Left lung (tissue), 10 donors: ENCODE data around the gene PRODH2. TPM values are rescaled to one million over a fixed set of nuclear protein-coding genes. Genes with fewer than 3 reads are reported as not detected.
"Not testable (repeated sequence)": the region's sequence is repeated elsewhere in the genome, so short reads cannot be mapped to it uniquely, and the experiment has no call there.

Experiments used
- ATAC-seq: fragments of 200-7000 bp; cut with Tn5 transposase; one replicate; pipeline ENCODE4 v1.9.1; 2020; ENCODE audit warnings: moderate library complexity
- DNase-seq, 4 donors: peaks; one replicate each; pipeline ENCODE4 v3.0.0-alpha.2; 2013 to 2020
- H3K27ac ChIP-seq, 2 donors: fragments of 200-600 bp; sonication (generic) in 1 of 2; one replicate each; pipeline versions ENCODE4 v1.5.0 to v1.8.0; 2020 to 2021
- H3K27me3 ChIP-seq, 2 donors: fragments of 200-600 bp; sonication (generic) in 1 of 2; one replicate each; pipeline versions ENCODE4 v1.5.0 to v1.8.0; 2020 to 2021
- H3K36me3 ChIP-seq, 2 donors: fragments of 200-600 bp; sonication (generic) in 1 of 2; one replicate each; pipeline versions ENCODE4 v1.5.0 to v1.8.0; 2020 to 2021
- H3K4me1 ChIP-seq, 2 donors: fragments of 200-600 bp; one replicate each; pipeline ENCODE4 v1.8.0; 2021
- H3K4me3 ChIP-seq, 2 donors: fragments of 200-600 bp; sonication (generic) in 1 of 2; one replicate each; pipeline versions ENCODE4 v1.5.0 to v1.8.0; 2020 to 2021; ENCODE audit warnings: mild to moderate bottlenecking in 1 of 2
- H3K9me3 ChIP-seq, 2 donors: fragments of 200-600 bp; sonication (generic) in 1 of 2; one replicate each; pipeline versions ENCODE4 v1.5.0 to v1.8.0; 2020 to 2021
- intact Hi-C, 2 donors: fragments of 100-400 bp; cut with DNase I; formaldehyde crosslinking; loops; one replicate each; pipeline versions ENCODE4 v1.11.2 to v1.14.2; 2022
- polyA plus RNA-seq, 6 donors: library from polyadenylated mRNA; unstranded; fragments of 120-200 nt; gene quantifications; one replicate each; pipeline ENCODE4 v1.2.1, GENCODE V29; 2013; ENCODE audit not compliant: insufficient read length in 6 of 6
- total RNA-seq, 2 donors: library from RNA; stranded (reverse); fragmentation: NEBNext Ultra II Directional; extraction: Animal tissue kit (Norgen Biotek cat#: 25700); gene quantifications; one replicate each; pipeline ENCODE4 v1.2.1, GENCODE V29; 2021
- TF ChIP-seq, protein P1 (sequence below), 2 donors: fragments of 200-600 bp; sonication (generic) in 1 of 2; IDR thresholded peaks; one replicate each; pipeline versions ENCODE4 v1.5.0 to v1.8.0; 2021; ENCODE audit warnings: antibody characterized with exemption in 2 of 2
- donor health status: DM: no; HTN: yes; CAD: no.
- donor health status: DM: no; HTN: no; CAD: no.

Gene PRODH2
- total and polyA plus RNA-seq, 8 donors: 0.15 to 0.31 (median 0.16) TPM; not detected in 5

DNA sequence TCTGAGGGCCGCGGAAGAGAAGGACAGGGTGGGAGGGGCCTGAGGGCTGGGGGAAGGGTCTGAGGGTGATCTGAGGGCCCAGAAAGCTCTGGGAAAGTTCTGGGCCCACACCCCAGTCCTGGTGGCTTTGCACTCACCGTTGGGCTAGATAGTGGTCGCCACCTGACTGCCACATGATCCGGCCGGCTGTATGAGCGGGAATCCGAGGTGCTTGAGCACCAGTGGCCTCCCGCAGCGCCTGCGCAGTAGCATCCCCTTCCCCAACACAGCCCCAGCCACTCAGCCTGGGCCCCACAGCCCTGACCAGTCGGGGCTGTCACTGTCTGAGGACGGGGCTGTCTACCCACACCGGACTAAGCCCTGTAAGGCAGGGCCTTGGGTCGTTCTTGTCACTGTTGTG, 15.0 kb downstream of the PRODH2 start:
- H3K4me3 ChIP-seq: no peak overlapping the region
- H3K27me3 ChIP-seq: peaks cover 12 to 63% of the 10 kb centered on the region in 2 donors
- no peaks in the 10 kb centered on the region for H3K36me3 ChIP-seq
- TF ChIP-seq, protein P1, sequence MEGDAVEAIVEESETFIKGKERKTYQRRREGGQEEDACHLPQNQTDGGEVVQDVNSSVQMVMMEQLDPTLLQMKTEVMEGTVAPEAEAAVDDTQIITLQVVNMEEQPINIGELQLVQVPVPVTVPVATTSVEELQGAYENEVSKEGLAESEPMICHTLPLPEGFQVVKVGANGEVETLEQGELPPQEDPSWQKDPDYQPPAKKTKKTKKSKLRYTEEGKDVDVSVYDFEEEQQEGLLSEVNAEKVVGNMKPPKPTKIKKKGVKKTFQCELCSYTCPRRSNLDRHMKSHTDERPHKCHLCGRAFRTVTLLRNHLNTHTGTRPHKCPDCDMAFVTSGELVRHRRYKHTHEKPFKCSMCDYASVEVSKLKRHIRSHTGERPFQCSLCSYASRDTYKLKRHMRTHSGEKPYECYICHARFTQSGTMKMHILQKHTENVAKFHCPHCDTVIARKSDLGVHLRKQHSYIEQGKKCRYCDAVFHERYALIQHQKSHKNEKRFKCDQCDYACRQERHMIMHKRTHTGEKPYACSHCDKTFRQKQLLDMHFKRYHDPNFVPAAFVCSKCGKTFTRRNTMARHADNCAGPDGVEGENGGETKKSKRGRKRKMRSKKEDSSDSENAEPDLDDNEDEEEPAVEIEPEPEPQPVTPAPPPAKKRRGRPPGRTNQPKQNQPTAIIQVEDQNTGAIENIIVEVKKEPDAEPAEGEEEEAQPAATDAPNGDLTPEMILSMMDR (IDR thresholded peaks at IDR 0.05): no peak
- H3K4me1 ChIP-seq: no peaks in the 10 kb centered on the region
- no peak overlapping the region for H3K27ac ChIP-seq
- DNase-seq (peak in 2 of 4 donors; percentile 30 to 80), ATAC-seq (peak; percentile 44)
- H3K9me3 ChIP-seq: no peaks in the 10 kb centered on the region
- intact Hi-C loops: no loop called here

DNA sequence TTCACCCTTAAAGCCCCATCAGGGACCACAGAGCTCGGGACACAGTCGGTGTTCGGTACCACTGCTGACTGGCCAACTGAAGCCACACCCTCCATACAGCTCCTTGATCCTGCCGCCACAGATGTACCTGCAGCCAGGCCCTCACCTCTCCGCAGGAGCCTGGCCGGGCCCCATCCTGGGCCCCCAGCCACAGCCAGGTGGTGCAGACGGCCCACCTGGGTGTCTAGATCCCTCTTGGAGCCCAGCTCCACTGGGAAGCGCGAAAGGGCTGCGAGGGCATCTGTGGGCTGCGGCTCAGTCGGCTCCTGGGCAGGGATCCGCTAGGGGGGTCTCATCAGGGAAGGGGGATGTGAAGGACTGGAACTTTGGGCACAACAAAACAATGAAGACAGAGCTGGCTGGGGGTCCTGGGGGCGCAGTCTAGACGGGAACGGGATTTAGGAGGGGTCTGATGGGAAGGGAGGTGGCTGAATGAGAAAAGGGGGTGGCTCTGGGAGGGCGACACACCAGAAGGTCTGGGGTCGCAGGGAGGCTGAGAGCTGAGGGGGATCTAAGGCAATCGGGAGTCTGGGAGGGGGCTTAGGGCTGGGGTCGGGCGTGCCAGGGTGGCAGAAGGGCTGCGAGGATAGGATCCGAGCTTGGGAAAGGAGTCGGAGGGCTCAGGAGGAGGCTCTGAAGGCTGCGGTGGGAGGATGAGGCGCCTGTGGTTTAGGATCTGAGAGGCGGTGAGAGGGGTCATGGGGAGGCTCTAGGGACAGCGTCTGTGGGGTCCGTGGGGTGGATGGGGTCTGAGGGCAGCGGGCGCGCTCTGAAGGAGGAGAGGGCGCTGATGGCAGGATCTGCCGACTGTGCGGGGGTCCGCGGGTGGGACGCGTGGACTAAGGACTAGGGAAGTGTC, 15.8 kb downstream of the PRODH2 start:
- Histone ChIP-seq H3K9me3 (no peaks in the 10 kb centered on the region), H3K4me1 (no peaks in the 10 kb centered on the region), H3K27ac (no peak overlapping the region), H3K36me3 (no peaks in the 10 kb centered on the region), H3K4me3 (no peak overlapping the region), H3K27me3 (peaks cover 12 to 60% of the 10 kb centered on the region in 2 donors)
- TF ChIP-seq, protein P1 (IDR thresholded peaks at IDR 0.05): no peak
- DNase-seq: no peak
- intact Hi-C loops: no loop called here
- ATAC-seq: no peak

DNA sequence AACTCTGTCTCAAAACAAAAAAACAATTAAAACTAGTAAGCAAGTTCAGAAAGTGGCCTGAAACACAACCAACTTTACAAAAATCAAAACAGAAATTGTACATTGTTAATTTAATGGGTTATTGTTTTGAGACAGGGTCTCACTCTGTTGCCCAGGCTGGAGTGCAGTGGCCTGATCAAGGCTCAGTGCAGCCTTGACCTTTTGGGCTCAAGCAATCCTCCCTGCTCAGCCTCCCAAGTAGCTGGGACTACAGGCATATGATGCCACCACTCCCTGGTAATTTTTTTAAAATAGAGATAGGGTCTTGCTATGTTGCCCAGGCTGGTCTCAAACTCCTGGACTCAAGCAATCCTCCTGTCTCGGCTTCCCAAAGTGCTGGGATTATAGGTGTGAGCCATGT, 17.1 kb downstream of the PRODH2 start:
- peaks cover 12 to 53% of the 10 kb centered on the region in 2 donors for H3K27me3 ChIP-seq
- H3K4me1 ChIP-seq, H3K9me3 ChIP-seq, DNase-seq, ATAC-seq, H3K36me3 ChIP-seq, H3K4me3 ChIP-seq, intact Hi-C loops, H3K27ac ChIP-seq: not testable (repeated sequence)

DNA sequence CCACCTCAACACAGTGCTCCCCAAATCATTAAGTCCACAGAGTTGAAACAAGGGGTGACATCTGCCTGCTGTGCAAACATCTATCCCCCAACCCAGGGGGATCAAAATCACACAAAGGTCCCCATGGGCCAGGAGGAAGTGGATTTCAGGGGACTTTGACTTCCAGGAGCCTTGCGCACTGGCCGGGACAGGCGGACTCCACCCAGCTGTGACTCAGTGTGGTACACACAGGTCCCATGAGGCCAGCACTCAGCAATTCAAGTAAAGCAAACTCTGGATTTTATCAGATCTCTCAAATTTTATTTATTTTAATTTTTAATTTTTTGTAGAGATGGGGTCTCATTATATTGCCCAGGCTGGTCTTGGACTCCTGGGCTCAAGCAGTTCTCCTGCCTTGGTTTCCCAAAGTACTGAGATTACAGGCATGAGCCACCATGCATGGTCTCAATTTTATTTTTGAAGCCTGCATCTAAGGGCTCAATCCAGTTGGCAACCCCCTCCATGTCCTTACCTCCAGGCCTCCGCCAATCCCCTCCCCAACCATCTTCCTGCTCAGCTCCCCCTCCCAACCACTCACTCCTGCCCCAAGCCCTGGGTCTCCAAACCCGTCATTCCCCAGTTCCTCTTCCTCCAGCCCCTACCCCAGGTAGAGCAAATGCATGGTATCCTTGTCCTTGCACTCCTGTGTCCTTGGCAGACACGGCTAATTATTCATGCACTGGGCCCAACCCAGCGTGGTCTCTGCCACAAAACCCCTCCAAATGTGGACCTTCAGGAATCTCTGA, 19.1 kb downstream of the PRODH2 start:
- no peak overlapping the region for H3K27ac ChIP-seq
- H3K27me3 ChIP-seq: peaks cover 12 to 33% of the 10 kb centered on the region in 2 donors
- TF ChIP-seq, protein P1 (IDR thresholded peaks at IDR 0.05): no peak
- H3K9me3 ChIP-seq: no peaks in the 10 kb centered on the region
- H3K4me3 ChIP-seq: no peak overlapping the region
- DNase-seq (no peak), ATAC-seq (no peak)
- intact Hi-C loops: no loop called here
- no peaks in the 10 kb centered on the region for H3K36me3 ChIP-seq
- H3K4me1 ChIP-seq: no peaks in the 10 kb centered on the region

DNA sequence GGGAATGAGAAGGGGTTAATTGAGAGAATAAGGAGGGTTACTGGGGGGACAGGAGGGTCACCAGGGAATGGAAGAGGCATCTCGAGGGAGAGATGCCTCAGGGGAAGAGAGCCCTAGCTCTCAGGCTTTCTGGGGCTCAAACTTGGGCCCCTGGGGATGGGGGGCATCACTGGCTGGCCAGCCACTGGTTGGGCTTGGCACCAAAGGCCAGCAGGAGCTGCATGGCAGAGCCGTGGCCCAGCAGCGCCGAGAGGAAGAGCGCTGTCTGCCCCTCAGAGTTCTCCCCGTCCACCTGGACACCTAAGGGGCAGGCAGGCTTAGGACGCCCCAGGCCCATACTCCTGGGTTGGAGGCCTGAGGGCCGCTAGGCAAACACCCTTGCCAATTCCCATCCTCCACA, 19.8 kb downstream of the PRODH2 start:
- ATAC-seq (no peak), DNase-seq (no peak)
- Histone ChIP-seq H3K36me3 (no peaks in the 10 kb centered on the region), H3K4me1 (no peaks in the 10 kb centered on the region), H3K27ac (no peak overlapping the region), H3K9me3 (no peaks in the 10 kb centered on the region), H3K27me3 (peaks cover 11 to 27% of the 10 kb centered on the region in 2 donors), H3K4me3 (no peak overlapping the region)
- TF ChIP-seq, protein P1 (IDR thresholded peaks at IDR 0.05): no peak
- intact Hi-C loops: no loop called here
